MCF 10A (cell line): ENCODE results near the gene CRADD. TPM values are rescaled to one million over a fixed set of nuclear protein-coding genes. Genes with fewer than 3 reads are reported as not detected.

ENCODE experiments used
- BruUV-seq: library from RNA; stranded (reverse); fragments of 400-500 nt; replicated peaks from 2 replicates; lab custom pipeline; 2021; lab: Mats Ljungman, UMichigan
- CTCF ChIA-PET: fragments of 300-600 bp; sonication (Branson Sonifier 250); formaldehyde crosslinking; extraction: SDS; loops from one replicate; lab custom pipeline; 2021; ENCODE audit warnings: antibody characterized with exemption, inconsistent platforms; lab: Yijun Ruan, JAX
- POLR2A ChIA-PET: fragments of 300-600, 350-650 bp; sonication (Branson Sonifier 250); formaldehyde crosslinking; extraction: SDS; loops from one replicate; lab custom pipeline; 2020; ENCODE audit warnings: antibody characterized with exemption, inconsistent platforms; lab: Yijun Ruan, JAX
- DNase-seq: peaks from one replicate; pipeline ENCODE4 v3.0.0-alpha.2; 2018; ENCODE audit not compliant: unreplicated experiment
- H3K27ac Mint-ChIP-seq: one replicate; pipeline ENCODE4 v1.8.0; 2022; ENCODE audit warnings: mild to moderate bottlenecking, low read depth, mixed read lengths; ENCODE audit not compliant: unreplicated experiment
- H3K27me3 Mint-ChIP-seq: one replicate; pipeline ENCODE4 v1.8.0; 2022; ENCODE audit warnings: mixed read lengths; ENCODE audit not compliant: insufficient read depth, unreplicated experiment
- H3K36me3 Mint-ChIP-seq: one replicate; pipeline ENCODE4 v1.8.0; 2022; ENCODE audit warnings: mild to moderate bottlenecking, moderate library complexity, mixed read lengths; ENCODE audit not compliant: insufficient read depth, unreplicated experiment
- H3K4me1 Mint-ChIP-seq: one replicate; pipeline ENCODE4 v1.8.0; 2022; ENCODE audit warnings: mixed read lengths; ENCODE audit not compliant: insufficient read depth, unreplicated experiment
- H3K4me3 Mint-ChIP-seq: one replicate; pipeline ENCODE4 v1.8.0; 2022; ENCODE audit warnings: mild to moderate bottlenecking, moderate library complexity, mixed read lengths; ENCODE audit not compliant: unreplicated experiment
- H3K9me3 Mint-ChIP-seq: one replicate; pipeline ENCODE4 v1.8.0; 2022; ENCODE audit warnings: mixed read lengths; ENCODE audit not compliant: unreplicated experiment
- intact Hi-C: fragments of 100-400 bp; cut with micrococcal nuclease; formaldehyde crosslinking; loops from 2 replicates; pipeline ENCODE4 v1.14.1; 2022
- total RNA-seq: library from RNA; stranded (reverse); gene quantifications from 2 replicates; pipeline ENCODE4 v1.2.3, GENCODE V29; 2022
- TF ChIP-seq, protein P1 (sequence below): fragments of 200-600 bp; IDR thresholded peaks from one replicate; pipeline ENCODE4 v1.8.0; 2022; ENCODE audit warnings: antibody characterized with exemption, mild to moderate bottlenecking; ENCODE audit not compliant: unreplicated experiment

Gene CRADD
- total RNA-seq, 1 experiment from 2014 or later = 15.4 TPM

- POLR2A ChIA-PET = no interaction called here
These were observed 169.9 kb downstream of the CRADD start for GRCh38 chr12:93846936-93847516.

DNA sequence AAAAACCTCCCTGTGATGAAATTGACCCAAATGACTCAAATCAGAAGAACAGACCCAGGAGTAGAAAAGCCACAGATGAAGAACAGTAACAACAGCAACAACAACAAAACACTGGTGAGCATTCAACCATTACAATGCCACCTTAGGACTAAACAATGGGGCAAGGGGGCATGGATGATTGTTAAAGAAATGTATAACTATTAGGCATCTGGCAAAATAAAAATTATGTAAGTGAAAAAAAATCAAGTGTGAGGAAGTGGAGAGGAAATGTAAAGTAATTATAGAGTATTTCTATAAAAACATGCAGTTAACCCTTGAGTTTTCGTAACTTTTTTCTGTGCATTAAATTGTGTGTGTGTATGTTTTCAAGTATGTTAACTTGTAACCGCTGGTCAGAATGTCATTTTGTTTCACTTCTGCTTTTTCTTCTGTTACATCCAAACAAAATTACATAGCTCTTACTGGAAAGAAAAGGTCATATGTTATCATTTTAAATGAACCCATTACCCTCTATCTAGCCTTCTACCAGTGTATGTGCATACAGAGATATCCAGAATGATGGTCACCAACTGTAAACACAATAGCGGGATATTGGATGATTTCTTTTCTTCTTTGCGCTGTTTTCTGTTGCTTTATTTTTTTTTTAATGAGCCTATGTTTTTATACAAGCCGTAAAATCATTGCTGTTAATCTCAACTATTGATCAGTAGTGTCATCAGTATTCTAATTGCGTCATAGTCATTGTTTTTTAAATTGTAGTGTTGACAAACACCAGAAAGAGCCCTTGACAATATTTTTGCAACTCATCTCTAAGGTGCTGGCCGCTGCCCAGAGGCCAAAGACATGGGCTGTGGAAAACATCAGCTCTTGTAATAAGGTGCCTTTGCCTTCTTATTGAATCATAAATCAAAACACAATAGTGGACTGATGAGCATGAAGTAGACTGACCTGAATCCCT is 170.6 kb downstream of the CRADD start:
- no peak overlapping the region for H3K4me3 Mint-ChIP-seq
- no peak for DNase-seq
- TF ChIP-seq, protein P1, sequence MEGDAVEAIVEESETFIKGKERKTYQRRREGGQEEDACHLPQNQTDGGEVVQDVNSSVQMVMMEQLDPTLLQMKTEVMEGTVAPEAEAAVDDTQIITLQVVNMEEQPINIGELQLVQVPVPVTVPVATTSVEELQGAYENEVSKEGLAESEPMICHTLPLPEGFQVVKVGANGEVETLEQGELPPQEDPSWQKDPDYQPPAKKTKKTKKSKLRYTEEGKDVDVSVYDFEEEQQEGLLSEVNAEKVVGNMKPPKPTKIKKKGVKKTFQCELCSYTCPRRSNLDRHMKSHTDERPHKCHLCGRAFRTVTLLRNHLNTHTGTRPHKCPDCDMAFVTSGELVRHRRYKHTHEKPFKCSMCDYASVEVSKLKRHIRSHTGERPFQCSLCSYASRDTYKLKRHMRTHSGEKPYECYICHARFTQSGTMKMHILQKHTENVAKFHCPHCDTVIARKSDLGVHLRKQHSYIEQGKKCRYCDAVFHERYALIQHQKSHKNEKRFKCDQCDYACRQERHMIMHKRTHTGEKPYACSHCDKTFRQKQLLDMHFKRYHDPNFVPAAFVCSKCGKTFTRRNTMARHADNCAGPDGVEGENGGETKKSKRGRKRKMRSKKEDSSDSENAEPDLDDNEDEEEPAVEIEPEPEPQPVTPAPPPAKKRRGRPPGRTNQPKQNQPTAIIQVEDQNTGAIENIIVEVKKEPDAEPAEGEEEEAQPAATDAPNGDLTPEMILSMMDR = no peak
- no TSS peak for BruUV-seq
- intact Hi-C loops = no loop called here
- ChIA-PET CTCF (interaction anchor here (1.4 kb wide), 1 partner anchor 11 kb away, joined by 3 read pairs; no protein-coding TSS in a partner anchor), POLR2A (no interaction called here)
- H3K27me3 Mint-ChIP-seq = no peaks in the 10 kb centered on the region
- no peaks in the 10 kb centered on the region for H3K9me3 Mint-ChIP-seq
- no peaks in the 10 kb centered on the region for H3K36me3 Mint-ChIP-seq
- H3K4me1 Mint-ChIP-seq = peaks cover 5% of the 10 kb centered on the region
- no peak overlapping the region for H3K27ac Mint-ChIP-seq

More at GRCh38 chr12:93846936-93847516, 169.9 kb downstream of the CRADD start:
- Mint-ChIP-seq H3K4me1 (peaks cover 5% of the 10 kb centered on the region), H3K27ac (no peak overlapping the region), H3K4me3 (no peak overlapping the region), H3K36me3 (no peaks in the 10 kb centered on the region), H3K27me3 (no peaks in the 10 kb centered on the region), H3K9me3 (no peaks in the 10 kb centered on the region)
- CTCF ChIA-PET = no interaction called here
- intact Hi-C loops = no loop called here
- TF ChIP-seq, protein P1 = no peak
- BruUV-seq = no TSS peak
- no peak for DNase-seq

DNA sequence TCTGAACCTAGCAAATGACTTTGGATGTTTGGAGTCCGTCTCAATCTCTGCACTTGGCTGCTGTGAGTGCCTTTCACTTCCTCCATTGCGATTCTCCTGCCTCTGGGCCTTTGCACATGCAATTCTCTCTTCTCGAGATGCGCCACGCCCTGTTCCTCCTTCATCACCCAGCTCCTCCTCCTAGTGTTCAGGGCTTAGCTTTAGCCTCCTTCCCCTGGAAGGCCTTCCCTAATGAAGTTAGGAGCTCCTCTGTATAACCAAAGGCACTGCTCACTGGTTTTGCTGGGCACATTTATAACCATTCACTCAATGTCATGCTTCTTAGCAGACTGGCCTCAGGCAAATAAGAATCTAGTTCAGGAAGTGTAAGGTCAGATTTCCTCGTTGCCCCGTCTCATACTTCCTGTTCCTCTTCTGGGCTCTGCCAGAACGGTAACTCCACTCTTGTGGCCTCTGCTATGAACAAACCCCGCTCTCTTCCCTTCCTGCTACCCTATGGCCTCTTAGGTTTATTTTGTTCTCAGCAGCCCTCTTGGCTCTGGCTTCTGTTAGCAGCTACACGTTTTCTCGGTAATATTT is 171.4 kb downstream of the CRADD start:
- H3K4me1 Mint-ChIP-seq = peaks cover 5% of the 10 kb centered on the region
- TF ChIP-seq, protein P1 = no peak
- no peaks in the 10 kb centered on the region for H3K36me3 Mint-ChIP-seq
- POLR2A ChIA-PET = no interaction called here
- no peaks in the 10 kb centered on the region for H3K9me3 Mint-ChIP-seq
- no peaks in the 10 kb centered on the region for H3K27me3 Mint-ChIP-seq
- DNase-seq = no peak
- intact Hi-C loops = no loop called here
- H3K27ac Mint-ChIP-seq = no peak overlapping the region
- CTCF ChIA-PET = interaction anchor here (1.4 kb wide), 1 partner anchor 12 kb away, joined by 3 read pairs; no protein-coding TSS in a partner anchor
- H3K4me3 Mint-ChIP-seq = no peak overlapping the region
- no TSS peak for BruUV-seq

DNA sequence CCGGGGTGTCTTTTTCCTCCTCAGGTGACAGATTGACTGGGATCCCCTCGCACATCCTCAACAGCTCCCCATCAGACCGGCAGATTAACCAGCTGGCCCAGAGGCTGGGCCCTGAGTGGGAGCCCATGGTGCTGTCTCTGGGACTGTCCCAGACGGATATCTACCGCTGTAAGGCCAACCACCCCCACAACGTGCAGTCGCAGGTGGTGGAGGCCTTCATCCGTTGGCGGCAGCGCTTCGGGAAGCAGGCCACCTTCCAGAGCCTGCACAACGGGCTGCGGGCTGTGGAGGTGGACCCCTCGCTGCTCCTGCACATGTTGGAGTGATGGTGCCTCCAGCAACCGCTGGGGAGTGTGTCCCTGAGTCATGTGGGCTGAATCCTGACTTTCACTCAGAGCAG is 172.8 kb downstream of the CRADD start:
- ChIA-PET POLR2A (interaction anchor here (0.5 kb wide), 1 partner anchor 128 kb away, joined by 3 read pairs; no protein-coding TSS in a partner anchor), CTCF (interaction anchor here (0.9 kb wide), 1 partner anchor 252 kb away, joined by 3 read pairs; no protein-coding TSS in a partner anchor)
- intact Hi-C loops = no loop called here
- Mint-ChIP-seq H3K27ac (no peak overlapping the region), H3K27me3 (no peaks in the 10 kb centered on the region), H3K4me1 (peaks cover 5% of the 10 kb centered on the region), H3K4me3 (no peak overlapping the region), H3K9me3 (no peaks in the 10 kb centered on the region), H3K36me3 (no peaks in the 10 kb centered on the region)
- no TSS peak for BruUV-seq
- DNase-seq = no peak
- TF ChIP-seq, protein P1 = no peak
